GM18519 (cell line): ENCODE data around the gene SIAE.

Experiments used
- ATAC-seq: cut with Tn5 transposase; IDR thresholded peaks from one replicate; pipeline ENCODE4 v1.9.1; 2021; ENCODE audit warnings: mild to moderate bottlenecking, moderate library complexity; ENCODE audit not compliant: unreplicated experiment, low FRiP score

Gene SIAE

GRCh38 chr11:124673333-124674167, at the start of gene SIAE, which contains the start of gene SPA17:
Gene SIAE (minus strand): TSS chr11:124673739. CDS start chr11:124673708, 31 bp downstream.
Gene SPA17 (plus strand): TSS chr11:124673904. CDS start chr11:124675265, 1,361 bp downstream.
- peak; percentile 57 for ATAC-seq

- no peak for ATAC-seq
Observed at GRCh38 chr11:124722176-124722575, 48.6 kb upstream of the SIAE start.

- no peak for ATAC-seq
Observed at GRCh38 chr11:124719534-124719933, 46.0 kb upstream of the SIAE start.

- no peak for ATAC-seq
Observed at GRCh38 chr11:124718801-124719200, 45.3 kb upstream of the SIAE start.

GRCh38 chr11:124717786-124718651, 44.5 kb upstream of the SIAE start:
- no peak for ATAC-seq

GRCh38 chr11:124717421-124717785, 43.9 kb upstream of the SIAE start:
- ATAC-seq = no peak

- ATAC-seq = no peak
Observed at GRCh38 chr11:124716591-124716990, 43.1 kb upstream of the SIAE start.

- no peak for ATAC-seq
Observed at GRCh38 chr11:124712392-124712791, 38.9 kb upstream of the SIAE start.

- ATAC-seq = no peak
Observed at GRCh38 chr11:124707829-124708228, 34.3 kb upstream of the SIAE start.

- ATAC-seq = no peak
Observed at GRCh38 chr11:124700028-124700427, 26.5 kb upstream of the SIAE start.

GRCh38 chr11:124699547-124699946, 26.0 kb upstream of the SIAE start:
- no peak for ATAC-seq

GRCh38 chr11:124693142-124693541, 19.6 kb upstream of the SIAE start:
- no peak for ATAC-seq

GRCh38 chr11:124682443-124682842, 8.9 kb upstream of the SIAE start:
- no peak for ATAC-seq

GRCh38 chr11:124681421-124681820, 7.9 kb upstream of the SIAE start:
- no peak for ATAC-seq

GRCh38 chr11:124678416-124678815, 4.9 kb upstream of the SIAE start:
- ATAC-seq = no peak

- no peak for ATAC-seq
Observed at GRCh38 chr11:124676386-124676785, 2.8 kb upstream of the SIAE start.

- no peak for ATAC-seq
Observed at GRCh38 chr11:124674571-124674970, 1.0 kb upstream of the SIAE start.

- ATAC-seq = no peak
Observed at GRCh38 chr11:124674168-124674517, 604 bp upstream of the SIAE start.

GRCh38 chr11:124672536-124673215, 863 bp downstream of the SIAE start:
- ATAC-seq = no peak

GRCh38 chr11:124670732-124671131, 2.8 kb downstream of the SIAE start:
- ATAC-seq = peak; percentile 28

- no peak for ATAC-seq
Observed at GRCh38 chr11:124669193-124669592, 4.3 kb downstream of the SIAE start.
